IMR-90 (cell line): ENCODE results near the gene FAM98C.

Experiments used
- CEBPB ChIP-seq: IDR thresholded peaks from 2 replicates; pipeline ENCODE4 v1.6.1; 2012; ENCODE audit warnings: low read depth, low read length, improper control_type of control experiment
- CTCF ChIP-seq: conservative IDR thresholded peaks from 2 replicates; pipeline ENCODE4 v1.5.1; 2012; ENCODE audit warnings: mild to moderate bottlenecking, low read depth, low read length, improper control_type of control experiment
- RFX5 ChIP-seq: IDR thresholded peaks from 2 replicates; pipeline ENCODE4 v1.8.0; 2012; ENCODE audit warnings: low read depth, mild to moderate bottlenecking, low read length, moderate library complexity

GRCh38 chr19:38425810-38426466 lies 23.0 kb downstream of the FAM98C start, which contains the start of gene RASGRP4:
- no peak for TF ChIP-seq CEBPB
- no peak for TF ChIP-seq RFX5
- no peak for TF ChIP-seq CTCF
